Muscle layer of colon (tissue), 2 donors: ENCODE data around the gene SDS.

ENCODE experiments used
- H3K27ac ChIP-seq: one replicate; pipeline ENCODE4 v1.7.0; 2013; ENCODE audit warnings: low read depth, mild to moderate bottlenecking, low read length, moderate library complexity
- H3K27me3 ChIP-seq, 2 donors: one replicate each; pipeline ENCODE4 v1.7.0; 2013; ENCODE audit warnings: low read length in 2 of 2, mild to moderate bottlenecking in 2 of 2; ENCODE audit not compliant: insufficient read depth in 2 of 2, control insufficient read depth in 1 of 2
- H3K36me3 ChIP-seq: one replicate; pipeline ENCODE4 v1.7.0; 2013; ENCODE audit warnings: mild to moderate bottlenecking, low read length; ENCODE audit not compliant: insufficient read depth
- H3K4me1 ChIP-seq: one replicate; pipeline ENCODE4 v1.7.0; 2013; ENCODE audit warnings: mild to moderate bottlenecking, low read length; ENCODE audit not compliant: insufficient read depth
- H3K4me3 ChIP-seq, 2 donors: one replicate each; pipeline ENCODE4 v1.7.0; 2013; ENCODE audit warnings: low read length in 2 of 2, low read depth in 1 of 2, mild to moderate bottlenecking in 1 of 2, moderate library complexity in 1 of 2
- H3K9ac ChIP-seq: one replicate; pipeline ENCODE4 v1.7.0; 2013; ENCODE audit warnings: low read length
- H3K9me3 ChIP-seq: one replicate; pipeline ENCODE4 v1.7.0; 2013; ENCODE audit warnings: mild to moderate bottlenecking, low read length
- donor health status: abdominal sarcoma.
- donor health status: Adenocarcinoma of cecum.

SDS gene

DNA sequence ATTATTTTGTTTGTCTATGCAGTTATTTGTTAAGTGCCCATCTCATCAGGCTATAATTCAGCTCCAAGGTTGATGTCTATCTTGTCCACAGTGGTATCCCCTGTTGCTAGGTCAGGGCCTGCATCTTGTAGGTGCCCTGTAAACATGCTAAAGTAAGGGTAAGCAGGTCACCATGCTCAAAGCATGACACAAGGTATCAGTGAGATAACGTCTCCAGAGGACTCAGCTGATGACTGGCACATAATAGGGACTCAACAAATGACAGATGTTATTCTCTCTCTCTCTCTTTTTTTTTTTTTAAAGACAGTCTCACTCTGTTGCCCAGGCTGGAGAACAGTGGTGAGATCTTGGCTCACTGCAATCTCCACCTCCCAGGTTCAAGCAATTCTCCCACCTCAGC lies 20.8 kb upstream of the SDS start:
- Histone ChIP-seq H3K9ac (no peak overlapping the region), H3K36me3 (no peaks in the 10 kb centered on the region), H3K9me3 (no peaks in the 10 kb centered on the region), H3K4me1 (peaks cover 7% of the 10 kb centered on the region), H3K4me3 (no peak overlapping the region), H3K27me3 (peaks cover 0 to 4% of the 10 kb centered on the region in 2 donors), H3K27ac (no peak overlapping the region)

- Histone ChIP-seq H3K4me3 (peak overlapping the region in 1 of 2 donors; percentile 80), H3K4me1 (peaks cover 7% of the 10 kb centered on the region), H3K9me3 (no peaks in the 10 kb centered on the region), H3K27ac (no peak overlapping the region), H3K9ac (peak overlapping the region; percentile 25), H3K36me3 (no peaks in the 10 kb centered on the region), H3K27me3 (peaks cover 0 to 4% of the 10 kb centered on the region in 2 donors)
These were observed 19.4 kb upstream of the SDS start for GRCh38 chr12:113422886-113423669.

DNA sequence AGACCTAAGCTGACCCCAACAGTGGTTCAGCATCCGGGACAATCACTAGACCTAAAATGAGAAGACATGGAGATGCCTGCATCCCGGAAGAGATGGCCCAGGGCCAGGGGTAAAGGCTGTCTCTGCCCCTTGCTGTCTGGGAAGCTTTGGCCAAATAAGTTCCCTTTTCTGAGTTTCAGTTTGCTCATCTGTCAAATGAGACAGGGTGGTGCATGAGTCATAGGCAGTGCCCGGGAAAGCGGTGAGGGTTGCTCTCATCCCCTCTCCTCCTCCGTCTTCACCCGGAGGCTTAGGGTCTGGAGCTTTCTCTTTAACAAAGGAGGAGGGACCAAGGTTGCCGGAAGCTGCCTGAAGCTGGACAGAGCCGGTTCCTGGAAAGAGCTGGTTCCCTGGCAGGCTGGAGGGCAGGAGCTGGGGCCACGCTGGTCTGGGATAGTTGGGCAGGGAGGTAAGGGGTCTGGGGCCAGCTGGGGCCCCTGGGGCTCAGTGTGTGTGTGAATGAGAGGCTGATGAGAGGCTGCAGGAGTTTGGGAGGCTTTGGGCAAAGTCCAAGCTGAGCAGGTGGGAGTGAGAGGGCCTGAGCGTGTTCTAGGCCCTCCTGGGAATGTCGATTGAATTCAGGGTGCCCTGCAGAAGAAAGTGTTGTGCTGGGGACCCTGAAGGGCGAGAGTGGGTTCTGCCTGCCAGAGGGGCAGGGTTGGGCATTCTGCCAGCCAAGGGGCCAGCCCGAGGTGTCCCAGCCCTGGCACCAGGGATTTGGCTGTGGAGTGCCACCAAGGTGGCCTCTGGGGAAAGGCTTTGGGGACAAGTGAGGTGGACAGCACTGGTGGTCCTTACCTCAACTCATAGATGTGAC lies 18.6 kb upstream of the SDS start, which contains the start of gene SDSL:
TSS of gene SDSL (plus strand) at position 351 of the 856 bp plus-strand sequence. CDS start 5,603 bp downstream, outside the sequence.
- Histone ChIP-seq H3K4me1 (peaks cover 7% of the 10 kb centered on the region), H3K9ac (peak within 1 kb of the TSS; percentile 25), H3K36me3 (no peaks in the 10 kb centered on the region), H3K4me3 (peak within 1 kb of the TSS; percentile 18 to 80), H3K27me3 (peaks cover 0 to 4% of the 10 kb centered on the region in 2 donors), H3K27ac (no peak within 1 kb of the TSS), H3K9me3 (no peaks in the 10 kb centered on the region)

DNA sequence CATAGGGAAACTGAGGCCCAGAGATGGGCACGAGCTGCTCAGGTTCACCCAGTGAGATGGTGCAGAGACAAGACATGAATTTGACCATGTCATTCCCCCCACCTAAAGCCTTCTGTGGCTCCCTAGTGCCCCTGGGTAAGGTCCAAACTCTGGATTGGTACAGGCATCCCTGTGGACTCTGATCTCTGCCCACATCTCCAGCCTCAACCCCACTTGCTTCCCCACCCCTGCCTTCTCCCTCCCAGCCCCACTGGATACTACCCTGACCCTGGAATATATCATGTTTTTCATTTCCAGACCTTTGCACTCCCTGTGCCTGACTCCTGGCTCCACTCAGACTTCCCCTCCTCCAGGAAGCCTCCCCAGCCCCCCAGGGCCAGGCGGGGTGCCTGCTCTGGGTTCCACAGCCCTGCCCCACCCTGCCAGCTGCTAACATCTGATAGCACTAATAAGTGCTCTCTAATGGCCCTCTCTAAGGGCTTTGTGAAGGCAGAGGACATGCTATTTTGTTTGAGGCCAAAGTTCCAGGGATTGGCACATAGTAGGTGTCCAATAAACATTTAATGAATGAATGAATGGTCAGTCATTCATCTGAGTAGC lies 17.4 kb upstream of the SDS start:
- Histone ChIP-seq H3K9me3 (no peaks in the 10 kb centered on the region), H3K4me3 (no peak overlapping the region), H3K27me3 (peaks cover 0 to 4% of the 10 kb centered on the region in 2 donors), H3K36me3 (no peaks in the 10 kb centered on the region), H3K4me1 (peaks cover 7% of the 10 kb centered on the region), H3K9ac (no peak overlapping the region), H3K27ac (no peak overlapping the region)

DNA sequence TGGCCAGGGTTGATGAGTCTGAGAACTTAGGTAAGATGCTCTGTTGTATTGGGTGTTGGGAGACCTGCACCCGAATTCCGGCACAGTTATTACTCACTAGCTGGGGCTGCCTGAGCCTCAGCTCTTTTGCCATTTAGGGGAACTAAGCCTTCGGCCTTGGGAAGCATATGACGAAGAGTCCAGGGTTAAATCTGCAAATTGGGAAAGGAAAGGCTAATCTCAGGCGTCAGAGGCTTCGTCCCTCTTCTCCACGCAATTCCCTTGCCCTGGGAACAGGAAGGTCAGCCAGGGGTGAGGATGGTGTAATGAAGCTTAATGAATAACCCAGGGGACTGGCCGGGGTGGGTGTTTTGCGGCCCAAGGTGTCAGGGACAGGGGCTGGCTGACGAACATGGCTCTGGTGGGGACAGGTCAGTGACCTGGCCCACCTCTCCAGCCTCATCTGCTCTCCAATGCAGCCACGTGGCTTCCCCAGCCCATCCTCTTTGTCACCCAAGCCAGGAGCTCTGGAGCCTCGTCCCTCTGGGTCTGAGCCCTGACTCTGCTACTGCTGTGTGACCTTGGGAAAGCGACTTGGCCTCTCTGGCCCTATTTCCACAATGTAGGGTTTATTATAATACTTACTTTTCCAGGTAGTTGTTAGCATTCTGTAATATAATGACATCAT lies 14.7 kb upstream of the SDS start:
- H3K9me3 ChIP-seq, result no peaks in the 10 kb centered on the region
- H3K36me3 ChIP-seq, result no peaks in the 10 kb centered on the region
- peaks cover 0 to 1% of the 10 kb centered on the region in 2 donors for H3K27me3 ChIP-seq
- no peak overlapping the region for H3K9ac ChIP-seq
- H3K4me1 ChIP-seq, result peaks cover 7% of the 10 kb centered on the region
- H3K27ac ChIP-seq, result no peak overlapping the region
- H3K4me3 ChIP-seq, result no peak overlapping the region

DNA sequence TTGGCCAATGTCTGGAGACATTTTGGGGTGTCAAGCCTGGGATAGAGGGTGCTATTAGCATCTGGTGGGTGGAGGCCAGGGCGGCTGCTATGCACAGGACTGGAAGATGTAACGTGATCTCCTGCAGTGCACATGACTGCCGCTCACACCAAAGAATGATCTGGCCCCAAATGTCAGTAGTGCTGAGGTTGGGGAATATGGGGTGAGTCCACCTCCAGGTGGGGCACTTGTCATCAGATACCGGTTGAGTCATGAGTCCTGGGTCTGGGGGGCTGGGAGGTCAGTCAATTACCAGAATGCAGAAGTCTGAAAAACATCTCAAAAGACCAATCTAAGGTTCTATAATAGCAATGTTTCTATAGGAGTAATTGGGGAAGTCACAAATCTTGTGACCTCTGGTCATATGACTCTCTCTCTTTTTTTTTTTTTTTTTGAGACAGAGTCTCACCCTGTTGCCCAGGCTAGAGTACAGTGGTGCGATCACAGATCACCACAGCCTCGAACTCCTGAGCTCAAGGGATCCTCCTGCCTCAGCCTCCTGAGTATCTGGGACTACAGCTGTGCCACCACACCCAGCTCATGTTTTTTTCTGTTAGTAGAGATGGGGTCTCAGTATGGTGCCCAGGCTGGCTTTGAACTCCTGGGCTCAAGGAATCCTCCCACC lies 12.5 kb upstream of the SDS start:
- Histone ChIP-seq H3K36me3 (no peaks in the 10 kb centered on the region), H3K4me3 (no peak overlapping the region), H3K27ac (no peak overlapping the region), H3K4me1 (no peaks in the 10 kb centered on the region), H3K27me3 (no peaks in the 10 kb centered on the region), H3K9ac (no peak overlapping the region), H3K9me3 (no peaks in the 10 kb centered on the region)

- H3K9ac ChIP-seq, result no peak overlapping the region
- H3K4me1 ChIP-seq, result no peaks in the 10 kb centered on the region
- H3K27me3 ChIP-seq, result no peaks in the 10 kb centered on the region
- no peak overlapping the region for H3K4me3 ChIP-seq
- H3K9me3 ChIP-seq, result no peaks in the 10 kb centered on the region
- no peak overlapping the region for H3K27ac ChIP-seq
- no peaks in the 10 kb centered on the region for H3K36me3 ChIP-seq
These were observed 10.9 kb upstream of the SDS start for GRCh38 chr12:113414519-113415038.

DNA sequence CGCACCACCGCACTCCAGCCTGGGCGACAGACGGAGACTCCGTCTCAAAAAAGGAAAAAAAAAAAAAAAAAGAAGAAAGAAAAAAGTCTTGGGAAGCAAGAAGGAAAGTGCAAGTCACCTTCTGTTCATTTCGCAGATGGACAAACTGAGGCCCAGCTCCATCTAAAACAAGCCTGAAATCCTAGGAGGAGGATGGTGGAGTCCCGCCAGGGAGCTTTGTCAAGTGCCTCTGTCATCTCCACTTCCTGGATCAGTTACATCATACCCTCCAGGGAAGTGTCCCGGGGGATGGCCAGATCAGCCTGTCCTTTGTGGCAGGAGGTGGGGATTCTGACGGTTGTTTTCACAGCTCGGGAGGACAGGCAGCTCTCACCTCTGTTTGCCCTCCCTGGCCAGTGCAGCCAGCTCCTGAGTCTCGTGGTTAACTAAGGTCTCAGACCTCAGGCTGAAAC lies 9.8 kb upstream of the SDS start:
- no peaks in the 10 kb centered on the region for H3K27me3 ChIP-seq
- H3K9ac ChIP-seq, result no peak overlapping the region
- no peaks in the 10 kb centered on the region for H3K36me3 ChIP-seq
- no peaks in the 10 kb centered on the region for H3K4me1 ChIP-seq
- no peak overlapping the region for H3K4me3 ChIP-seq
- H3K9me3 ChIP-seq, result no peaks in the 10 kb centered on the region
- H3K27ac ChIP-seq, result no peak overlapping the region

DNA sequence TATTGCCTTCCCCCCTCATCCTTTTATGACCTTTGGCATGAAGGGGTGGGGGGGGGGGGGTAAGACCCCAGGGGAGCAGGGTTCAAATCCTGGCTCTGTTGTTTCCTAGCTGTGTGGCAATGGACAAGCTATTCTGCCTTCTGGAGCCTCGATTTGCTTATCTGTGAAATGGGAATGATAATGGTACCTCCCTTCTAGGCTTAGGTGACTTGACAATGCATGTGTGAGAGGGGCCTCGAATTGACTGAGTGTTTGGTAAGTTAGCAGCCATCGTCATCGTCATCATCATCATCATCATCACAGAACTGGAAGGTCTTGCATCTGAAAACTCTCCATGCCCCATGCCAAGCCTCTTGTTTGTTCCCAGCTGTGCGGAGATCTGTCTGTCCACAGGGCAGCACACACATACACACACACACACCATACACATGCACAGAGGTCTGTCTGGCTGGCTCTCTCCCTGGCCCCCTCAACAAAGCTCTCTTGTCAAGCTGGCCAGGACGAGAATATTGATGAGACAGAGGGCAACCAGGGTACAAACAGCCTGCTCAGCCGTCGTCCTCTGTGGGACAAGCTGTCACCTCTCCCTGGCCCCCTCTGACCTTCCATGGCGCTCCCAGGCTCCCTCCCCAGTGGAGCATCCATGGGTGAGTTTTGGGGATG lies 5.9 kb upstream of the SDS start:
- H3K9me3 ChIP-seq, result no peaks in the 10 kb centered on the region
- H3K9ac ChIP-seq, result no peak overlapping the region
- H3K4me1 ChIP-seq, result no peaks in the 10 kb centered on the region
- no peak overlapping the region for H3K27ac ChIP-seq
- H3K27me3 ChIP-seq, result peaks cover 0 to 3% of the 10 kb centered on the region in 2 donors
- H3K4me3 ChIP-seq, result no peak overlapping the region
- no peaks in the 10 kb centered on the region for H3K36me3 ChIP-seq

DNA sequence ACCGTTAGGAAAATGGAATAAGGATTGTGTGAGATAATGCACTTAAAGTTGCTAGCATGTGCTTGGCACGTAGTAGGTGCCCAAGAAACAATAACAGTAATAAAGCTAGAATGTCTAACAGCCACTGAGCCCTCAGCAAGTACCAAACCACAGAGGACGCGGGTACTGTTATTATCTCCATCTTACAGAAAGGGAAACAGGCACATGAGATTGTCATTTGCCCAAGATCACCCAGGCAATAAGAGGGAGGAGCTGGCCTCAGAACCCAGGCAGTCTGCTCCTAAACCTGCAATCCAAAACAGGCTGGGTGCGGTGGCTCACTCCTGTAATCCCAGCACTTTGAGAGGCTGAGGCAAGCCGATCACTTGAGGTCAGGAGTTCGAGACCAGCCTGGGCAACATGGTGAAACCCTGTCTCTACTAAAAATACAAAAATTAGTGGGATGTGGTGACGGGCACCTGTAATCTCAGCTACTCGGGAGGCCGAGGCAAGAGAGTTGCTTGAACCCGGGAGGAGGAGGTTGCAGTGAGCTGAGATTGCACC lies 5.1 kb upstream of the SDS start:
- Histone ChIP-seq H3K4me1 (no peaks in the 10 kb centered on the region), H3K36me3 (no peaks in the 10 kb centered on the region), H3K9ac (no peak overlapping the region), H3K27ac (no peak overlapping the region), H3K9me3 (no peaks in the 10 kb centered on the region), H3K27me3 (peaks cover 0 to 3% of the 10 kb centered on the region in 2 donors), H3K4me3 (no peak overlapping the region)
